NCI-H774 (cell line): ENCODE data around the gene TULP1.
"Not testable (repeated sequence)": the region's sequence is repeated elsewhere in the genome, so short reads cannot be mapped to it uniquely, and the experiment has no call there.

Experiments
- DNase-seq: peaks from one replicate; lab custom pipeline; 2025; lab: John Stamatoyannopoulos, UW

TULP1 gene

DNA sequence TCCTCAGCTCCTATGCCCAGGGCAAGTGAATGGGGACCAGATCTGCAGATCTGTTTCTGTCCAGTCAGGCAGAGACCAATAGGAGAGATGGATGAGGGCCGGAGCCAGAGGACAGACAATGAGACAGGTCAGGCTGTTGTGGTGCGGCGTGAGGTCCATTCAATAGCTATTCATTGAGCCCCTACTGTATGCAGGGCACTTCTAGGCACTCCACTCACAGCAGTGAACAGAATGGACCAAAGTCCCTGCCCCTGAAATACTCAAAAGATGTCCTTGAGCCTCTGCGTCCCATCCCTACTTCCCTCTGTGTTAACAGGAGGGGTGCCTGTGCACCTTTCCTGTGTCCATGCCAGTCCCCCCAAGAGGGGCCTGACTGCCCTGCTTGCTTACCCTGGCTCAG lies 8.5 kb upstream of the TULP1 start:
- DNase-seq: no peak

DNA sequence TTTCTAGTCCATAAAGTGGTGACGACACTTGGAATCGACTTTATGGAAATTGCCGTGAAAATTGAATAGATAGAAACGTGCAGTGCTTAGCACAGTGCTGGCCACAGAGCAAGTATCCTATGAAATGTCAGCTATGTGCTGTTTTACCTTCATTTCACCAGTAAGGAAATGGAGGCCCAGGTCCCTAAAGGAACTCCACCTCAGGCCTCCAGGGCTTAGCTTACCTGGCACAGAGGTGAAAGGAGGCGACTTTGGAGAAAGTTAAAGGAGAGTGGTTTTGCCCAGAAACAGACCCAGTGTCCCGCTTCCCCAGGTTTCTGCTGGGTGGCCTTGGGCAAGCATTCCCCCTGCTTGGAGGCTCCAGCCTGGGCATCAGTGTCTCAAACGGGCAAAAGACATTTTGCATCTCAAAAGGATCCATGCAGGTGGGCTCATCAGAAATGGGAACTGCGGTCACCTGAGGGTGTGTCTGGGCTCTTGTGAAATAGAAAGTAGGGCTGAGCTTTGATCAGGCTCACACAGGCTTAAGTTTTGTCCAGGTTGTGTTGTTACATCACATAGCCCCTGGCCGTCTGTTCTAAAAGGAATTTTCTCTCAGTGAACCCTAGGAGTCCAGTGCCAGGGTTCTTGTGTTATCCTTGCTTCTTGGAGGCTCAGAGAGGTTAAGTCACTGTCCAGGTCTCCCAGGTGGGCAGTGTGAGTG lies 6.8 kb upstream of the TULP1 start:
- DNase-seq: no peak

DNA sequence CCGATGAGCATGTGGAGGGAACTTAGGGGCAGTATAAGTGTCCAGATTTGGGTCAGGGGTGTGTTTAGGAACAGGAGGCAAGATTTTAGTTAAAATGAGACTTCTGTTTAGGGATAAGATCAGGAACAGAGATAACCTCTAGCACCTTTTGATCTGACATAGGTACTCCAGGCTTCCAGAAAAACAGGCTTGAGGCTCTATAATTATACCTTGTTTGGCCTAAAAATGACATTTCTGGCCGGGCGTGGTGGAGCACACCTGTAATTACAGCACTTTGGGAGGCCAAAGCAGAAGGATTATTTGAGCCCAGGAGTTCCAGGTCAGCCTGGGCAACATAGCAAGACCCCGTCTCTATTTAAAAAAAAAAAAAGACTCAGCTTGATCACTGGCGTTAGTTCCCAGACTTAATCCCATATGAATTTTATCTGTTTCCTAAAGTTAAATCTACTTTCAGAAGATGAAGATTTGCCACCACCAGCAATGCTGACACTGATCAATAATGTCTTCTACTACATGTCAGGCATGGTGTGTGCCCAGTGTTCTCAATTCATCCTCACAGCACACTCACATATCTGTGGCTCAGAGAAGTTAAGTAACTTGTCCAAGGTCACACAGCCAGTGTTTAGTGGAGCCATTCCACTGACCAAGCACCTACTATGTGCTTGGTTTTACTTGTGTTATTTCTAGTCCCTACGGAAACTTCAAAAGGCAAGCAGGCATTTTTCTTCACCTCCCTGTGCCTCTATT lies 6.0 kb upstream of the TULP1 start:
- no peak for DNase-seq

DNA sequence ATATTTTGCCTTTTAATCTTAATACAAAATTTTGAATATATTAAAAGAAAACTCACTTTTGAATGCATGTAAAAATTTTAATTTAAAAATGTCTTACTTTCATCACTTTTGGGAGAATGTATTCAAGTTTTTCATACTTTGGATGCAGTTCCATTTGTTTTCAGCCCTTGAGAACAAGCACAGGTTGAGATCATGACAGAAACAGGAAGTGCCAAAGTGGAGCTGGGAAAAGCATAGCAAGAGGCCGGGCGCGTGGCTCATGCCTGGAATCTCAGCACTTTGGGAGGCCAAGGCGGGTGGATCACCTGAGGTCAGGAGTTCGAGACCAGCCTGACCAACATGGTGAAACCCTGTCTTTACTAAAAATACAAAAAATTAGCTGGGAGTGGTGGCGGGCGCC lies 5.3 kb upstream of the TULP1 start:
- DNase-seq: not testable (repeated sequence)

DNA sequence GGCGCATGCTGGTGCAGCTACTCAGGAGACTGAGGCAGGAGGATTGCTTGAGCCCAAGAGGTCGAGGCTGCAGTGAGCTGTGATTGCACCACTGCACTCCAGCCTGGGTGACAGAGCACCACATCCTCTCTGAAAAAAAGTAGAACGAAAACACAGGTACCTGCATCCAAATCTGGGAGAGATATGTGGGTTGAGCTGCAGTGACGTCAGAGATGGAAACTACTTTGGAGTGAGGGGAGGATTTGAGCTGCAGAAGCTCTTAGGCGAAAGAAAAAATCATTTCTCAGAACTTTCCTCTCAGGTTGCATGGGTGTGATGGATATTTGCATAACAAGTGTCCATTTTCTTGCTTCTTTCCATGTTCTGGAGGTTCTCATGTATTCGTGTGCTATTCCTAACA lies 4.0 kb upstream of the TULP1 start:
- DNase-seq: no peak

DNA sequence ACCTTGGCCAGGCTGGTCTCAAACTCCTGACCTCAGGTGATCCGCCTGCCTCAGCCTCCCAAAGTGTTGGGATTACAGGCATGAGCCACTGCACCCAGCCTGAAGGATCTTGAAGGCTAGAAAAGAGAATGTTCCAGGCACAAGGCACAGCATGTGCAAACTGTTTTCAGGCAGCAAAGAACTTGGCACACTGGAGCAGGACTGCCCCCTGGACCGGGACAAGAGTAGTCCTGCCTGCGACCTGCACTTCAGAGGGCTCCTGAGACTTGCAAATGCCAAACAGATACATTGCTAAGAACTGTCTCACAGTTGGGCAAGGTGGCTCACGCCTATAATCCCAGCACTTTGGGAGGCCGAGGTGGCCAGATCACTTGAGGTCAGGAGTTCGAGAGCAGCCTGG lies 3.2 kb upstream of the TULP1 start:
- DNase-seq: not testable (repeated sequence)

DNA sequence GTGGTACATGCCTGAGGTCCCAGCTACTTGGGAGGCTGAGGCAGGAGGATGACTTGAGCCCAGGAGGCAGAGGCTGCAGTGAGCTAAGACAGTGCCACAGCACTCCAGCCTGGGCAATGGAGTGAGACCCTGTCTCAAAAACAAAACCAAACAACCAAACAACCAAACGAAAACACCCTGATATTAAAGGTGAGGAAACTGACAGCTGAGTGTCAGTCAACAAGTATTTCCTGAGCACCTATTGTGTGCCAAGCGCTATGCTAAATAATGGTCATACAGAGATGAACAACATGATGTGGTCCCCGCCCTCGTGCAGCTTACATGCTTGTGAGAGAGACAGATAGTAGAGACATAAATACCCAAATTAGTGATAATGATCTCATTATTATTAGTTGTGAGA lies 1.9 kb upstream of the TULP1 start:
- DNase-seq: no peak

DNA sequence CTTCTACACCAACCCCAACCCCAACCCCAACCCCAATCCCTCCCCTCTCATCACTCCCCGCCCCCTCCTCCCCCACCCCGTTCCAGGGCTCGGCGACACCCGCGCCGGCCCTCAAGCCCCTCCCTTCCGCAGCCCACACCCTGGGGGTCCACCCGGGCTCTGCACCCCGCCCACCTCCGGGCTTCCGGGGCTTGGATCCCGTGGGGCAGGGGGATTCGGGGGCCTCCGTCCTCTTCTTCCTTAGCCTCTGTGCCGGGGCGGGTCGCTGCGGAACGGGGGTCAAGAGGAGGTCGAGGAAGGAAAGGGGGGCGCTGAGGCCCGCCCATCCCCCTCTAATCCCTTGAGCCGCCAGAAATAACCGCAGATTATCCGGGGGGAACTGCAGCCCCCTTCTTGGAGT lies 690 bp downstream of the TULP1 start:
- no peak for DNase-seq

DNA sequence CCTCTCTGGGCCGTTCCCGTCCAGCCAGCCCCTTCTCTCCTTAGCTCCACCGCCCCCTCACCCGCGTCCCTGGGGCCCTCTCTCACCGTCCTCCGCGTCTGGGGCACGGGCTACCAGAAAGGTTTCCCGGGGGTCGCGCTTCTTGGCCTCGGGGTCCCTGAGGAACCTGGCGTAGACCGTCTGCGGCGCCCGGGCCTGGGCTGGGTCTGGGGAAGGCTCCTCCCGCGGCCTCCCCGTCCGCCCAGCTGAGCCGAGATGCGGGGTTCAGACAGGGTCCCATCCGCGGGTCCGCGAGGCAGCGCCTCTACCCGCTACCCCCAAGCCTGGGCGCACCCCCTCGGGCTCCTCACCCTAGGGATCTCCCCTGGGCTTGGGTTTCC lies 1.1 kb downstream of the TULP1 start:
- no peak for DNase-seq

DNA sequence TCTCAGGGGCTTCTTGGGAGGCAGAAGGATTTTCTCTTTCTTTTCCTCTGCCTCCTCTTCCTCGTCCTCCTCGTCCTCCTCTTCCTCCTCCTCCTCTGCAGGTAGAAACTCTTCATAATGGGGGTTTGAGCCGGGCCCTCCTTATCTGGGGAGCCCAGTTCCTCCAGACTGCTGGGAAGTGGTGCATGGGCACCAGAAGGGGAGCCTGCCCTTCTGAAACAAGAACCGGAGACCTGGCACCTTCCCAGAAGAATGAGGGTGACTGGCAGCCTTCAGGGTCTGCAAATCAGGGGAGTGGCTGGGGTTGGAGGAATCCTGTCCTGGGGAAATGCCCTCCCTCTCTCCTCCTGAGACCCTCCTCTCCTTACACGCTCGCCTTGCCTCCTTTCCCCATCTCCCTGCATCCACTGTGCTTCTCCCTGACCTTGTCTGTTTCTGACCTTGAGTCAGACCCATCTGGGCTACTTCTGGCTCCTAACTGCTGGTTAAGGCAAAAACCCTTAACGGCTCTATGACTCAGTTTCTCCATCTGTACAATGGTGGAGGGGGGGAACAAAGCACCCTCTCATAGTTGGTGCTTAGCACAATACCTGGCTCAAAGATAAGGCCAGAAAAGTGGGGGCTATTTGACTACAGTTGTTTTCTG lies 1.7 kb downstream of the TULP1 start:
- no peak for DNase-seq

DNA sequence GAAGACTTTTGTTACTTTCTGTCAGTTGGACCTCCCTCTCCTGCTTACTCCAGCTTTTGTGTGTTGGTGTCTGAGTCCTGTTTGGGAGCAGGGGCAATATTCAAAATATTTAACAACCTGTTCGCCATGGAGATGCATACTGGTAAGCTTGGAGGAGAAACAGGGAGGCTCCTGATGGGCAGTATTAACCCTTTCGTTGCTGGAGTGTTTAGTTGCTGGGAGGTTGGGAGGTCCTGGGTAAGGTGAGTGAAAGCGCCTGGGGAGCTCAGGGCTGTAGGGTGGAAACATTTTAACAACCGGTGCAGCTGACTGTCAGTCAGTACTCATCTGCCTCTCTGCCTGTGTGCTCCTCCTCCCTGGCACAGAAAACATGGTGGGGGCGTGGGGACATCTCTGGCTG lies 4.2 kb downstream of the TULP1 start:
- no peak for DNase-seq

DNA sequence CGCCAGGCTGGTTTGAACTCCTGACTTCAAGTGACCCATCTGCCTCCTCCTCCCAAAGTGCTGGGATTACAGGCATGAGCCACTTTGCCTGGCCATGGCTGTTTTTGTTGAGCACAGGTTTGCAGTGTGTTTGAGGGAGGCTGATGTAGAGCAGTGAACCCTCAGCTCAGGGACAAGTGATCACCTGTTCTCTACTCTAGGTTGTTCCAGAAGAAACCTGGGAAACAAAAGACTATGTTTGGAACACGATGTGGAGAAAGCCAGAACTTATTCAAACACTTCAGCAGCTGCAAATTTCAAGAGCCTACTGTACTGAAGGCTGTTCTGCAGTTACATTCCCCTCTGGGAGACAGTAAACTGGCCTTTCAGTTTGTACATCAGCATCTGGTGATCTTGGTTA lies 4.7 kb downstream of the TULP1 start:
- no peak for DNase-seq

DNA sequence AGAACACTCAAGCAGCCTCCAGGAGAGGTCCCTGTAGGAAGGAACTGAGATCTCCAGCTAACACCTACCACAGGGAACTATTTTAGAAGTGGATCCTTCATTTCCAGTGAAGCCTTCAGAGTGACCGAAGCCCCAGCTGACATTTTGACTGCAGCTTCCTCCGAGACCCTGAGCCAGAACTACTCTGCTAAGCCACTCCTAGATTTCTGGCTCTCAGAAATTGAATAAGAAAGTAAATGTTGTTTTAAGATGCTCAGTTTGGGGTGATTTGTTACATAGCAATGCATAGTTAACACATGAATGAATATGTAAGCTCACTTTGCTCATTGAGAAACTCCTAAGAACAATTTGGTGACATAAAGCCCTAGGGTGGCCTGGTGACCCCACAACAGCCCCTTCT lies 5.5 kb downstream of the TULP1 start:
- no peak for DNase-seq

DNA sequence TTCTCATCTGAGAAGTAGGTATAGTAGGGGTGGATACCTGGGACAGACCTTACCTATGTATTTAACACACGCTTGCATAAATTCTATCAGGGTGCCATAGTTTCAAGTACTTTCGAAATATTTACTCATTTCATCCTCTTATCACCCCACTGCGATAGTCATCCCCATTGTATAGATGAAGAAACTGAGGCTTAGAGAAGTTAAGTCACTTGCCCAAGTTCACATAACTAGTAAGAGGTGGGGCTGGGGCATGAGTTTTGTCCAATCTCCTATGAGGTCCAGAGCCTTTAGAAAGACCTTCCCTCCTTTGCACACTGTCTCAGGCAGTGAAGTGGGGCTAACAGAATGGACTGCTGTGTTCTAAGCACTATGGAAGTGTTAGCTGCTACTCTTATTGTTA lies 6.2 kb downstream of the TULP1 start:
- DNase-seq: no peak

DNA sequence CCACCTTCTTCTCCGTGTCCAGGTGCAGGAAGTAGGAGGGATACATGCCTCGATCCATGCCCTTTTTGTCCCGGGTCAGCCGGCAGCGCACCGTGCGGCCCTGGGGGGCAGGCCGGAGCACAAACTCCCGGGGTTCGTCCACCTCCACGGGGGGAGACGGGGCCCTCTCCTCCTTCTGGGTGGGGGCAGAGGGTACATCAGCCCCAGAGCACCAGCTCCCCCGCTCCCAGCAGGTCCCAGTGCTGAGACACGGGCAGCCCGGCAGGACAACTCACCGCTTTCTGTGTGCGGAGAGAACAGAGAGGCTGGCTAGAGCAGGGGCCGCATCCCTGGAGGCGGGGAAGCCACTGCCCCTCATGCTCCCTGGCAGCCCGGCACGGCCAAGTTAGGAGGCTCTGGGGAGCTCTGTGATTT lies 6.7 kb downstream of the TULP1 start:
- no peak for DNase-seq

DNA sequence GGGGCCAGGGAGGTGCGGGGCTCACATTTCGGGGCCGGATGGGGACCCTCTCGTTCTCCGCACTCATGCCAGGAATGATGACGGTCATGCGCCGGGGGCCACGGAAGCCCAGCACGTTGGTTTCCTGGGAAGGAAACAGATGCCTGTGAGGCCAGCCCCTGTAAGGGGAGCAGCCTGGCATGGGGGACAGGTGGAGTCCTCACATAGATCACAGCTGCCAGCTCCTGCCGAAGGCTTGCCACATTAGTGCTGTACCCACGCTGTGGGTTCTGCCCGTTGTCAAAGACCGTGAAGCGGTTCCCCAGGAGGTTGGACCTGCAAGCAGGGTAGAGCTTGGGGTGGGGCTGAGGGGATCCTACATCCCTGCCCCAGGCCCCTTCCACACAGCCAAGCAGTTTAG lies 9.2 kb downstream of the TULP1 start:
- no peak for DNase-seq

DNA sequence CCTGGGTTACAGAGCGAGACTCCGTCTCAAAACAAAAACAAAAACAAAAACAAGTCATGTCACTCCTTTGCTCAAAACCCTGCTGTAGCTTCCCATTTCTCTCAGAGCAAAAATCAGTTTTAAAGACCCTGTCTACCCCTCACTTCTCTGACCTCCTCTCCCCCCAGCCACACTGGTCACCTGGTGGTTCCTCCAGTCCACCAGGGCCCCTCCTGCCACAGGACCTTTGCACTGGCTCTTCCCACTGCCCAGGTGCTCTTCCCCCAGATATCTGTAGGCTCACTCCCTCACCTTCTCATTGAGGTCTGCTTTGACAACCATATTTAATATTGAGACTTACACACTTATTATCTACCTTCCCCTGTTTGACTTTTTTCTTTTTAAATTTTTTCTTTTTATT lies 10.9 kb downstream of the TULP1 start:
- DNase-seq: no peak

DNA sequence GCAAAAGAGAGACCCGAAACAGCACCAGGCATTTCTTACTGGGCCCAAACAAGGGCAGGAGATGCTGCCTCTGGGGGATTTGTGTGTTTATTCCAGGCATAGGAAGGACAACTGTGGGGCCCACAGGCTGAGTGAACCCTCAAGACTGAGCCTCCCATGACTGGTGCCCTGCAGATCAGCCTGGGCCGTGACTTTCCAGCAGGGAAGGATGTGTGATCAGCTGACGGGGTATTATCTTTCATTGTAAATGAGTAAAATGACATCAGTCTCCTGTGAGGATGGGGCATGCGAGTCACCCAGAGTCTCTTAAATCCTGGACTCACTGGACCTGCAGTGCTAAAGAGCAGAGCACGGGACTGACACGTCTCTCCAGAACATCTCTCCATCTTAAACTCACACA lies 11.9 kb downstream of the TULP1 start:
- no peak for DNase-seq

DNA sequence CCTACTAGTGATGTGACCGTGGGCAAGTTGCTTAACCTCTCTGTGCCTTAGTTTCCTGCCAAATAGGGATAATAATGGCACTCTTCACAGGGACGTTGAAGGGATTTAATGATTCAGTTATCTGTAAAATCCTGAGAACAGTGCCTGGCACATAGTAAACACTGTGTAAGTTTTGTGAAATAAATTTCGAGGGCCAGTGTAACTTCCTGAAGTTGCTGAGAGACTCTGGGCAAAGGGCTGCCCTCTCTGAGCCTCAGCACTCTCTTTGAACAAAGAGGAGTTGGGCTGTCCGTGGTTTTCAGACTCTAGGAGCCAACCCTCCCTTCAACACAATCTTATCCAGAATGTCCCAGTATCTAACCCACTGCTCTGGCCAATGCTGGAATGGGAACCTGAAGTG lies 13.3 kb downstream of the TULP1 start:
- no peak for DNase-seq

DNA sequence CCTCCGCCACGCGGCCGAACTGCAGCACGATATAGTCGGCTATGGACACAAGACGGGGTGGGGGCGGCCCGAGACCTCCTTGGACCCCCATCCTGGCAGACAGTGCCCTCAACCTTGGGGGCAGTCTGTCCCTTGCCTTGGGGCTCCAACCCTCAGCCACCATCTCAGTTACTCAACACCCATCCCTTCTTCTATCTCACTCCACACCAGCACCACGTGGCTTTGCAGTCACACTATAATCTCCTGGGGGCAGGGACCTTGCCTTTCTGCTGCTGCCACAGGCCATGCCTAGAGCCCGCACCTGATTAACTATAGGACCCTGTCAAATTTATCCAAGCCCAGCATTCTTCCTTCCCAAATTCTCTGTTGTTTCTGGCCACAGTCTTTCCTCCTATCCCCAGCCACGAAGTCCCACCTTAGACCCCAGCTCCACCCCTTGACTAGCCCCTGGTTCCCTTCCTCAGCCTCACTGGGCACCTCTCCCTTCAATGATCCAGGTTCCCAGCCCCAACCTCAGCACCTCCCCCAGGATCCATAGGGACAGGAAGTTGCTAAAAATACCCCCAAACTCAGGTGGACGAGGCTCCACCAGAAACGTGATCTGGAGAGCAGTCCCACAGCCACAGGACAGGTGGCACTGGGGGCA lies 14.2 kb downstream of the TULP1 start:
- no peak for DNase-seq

DNA sequence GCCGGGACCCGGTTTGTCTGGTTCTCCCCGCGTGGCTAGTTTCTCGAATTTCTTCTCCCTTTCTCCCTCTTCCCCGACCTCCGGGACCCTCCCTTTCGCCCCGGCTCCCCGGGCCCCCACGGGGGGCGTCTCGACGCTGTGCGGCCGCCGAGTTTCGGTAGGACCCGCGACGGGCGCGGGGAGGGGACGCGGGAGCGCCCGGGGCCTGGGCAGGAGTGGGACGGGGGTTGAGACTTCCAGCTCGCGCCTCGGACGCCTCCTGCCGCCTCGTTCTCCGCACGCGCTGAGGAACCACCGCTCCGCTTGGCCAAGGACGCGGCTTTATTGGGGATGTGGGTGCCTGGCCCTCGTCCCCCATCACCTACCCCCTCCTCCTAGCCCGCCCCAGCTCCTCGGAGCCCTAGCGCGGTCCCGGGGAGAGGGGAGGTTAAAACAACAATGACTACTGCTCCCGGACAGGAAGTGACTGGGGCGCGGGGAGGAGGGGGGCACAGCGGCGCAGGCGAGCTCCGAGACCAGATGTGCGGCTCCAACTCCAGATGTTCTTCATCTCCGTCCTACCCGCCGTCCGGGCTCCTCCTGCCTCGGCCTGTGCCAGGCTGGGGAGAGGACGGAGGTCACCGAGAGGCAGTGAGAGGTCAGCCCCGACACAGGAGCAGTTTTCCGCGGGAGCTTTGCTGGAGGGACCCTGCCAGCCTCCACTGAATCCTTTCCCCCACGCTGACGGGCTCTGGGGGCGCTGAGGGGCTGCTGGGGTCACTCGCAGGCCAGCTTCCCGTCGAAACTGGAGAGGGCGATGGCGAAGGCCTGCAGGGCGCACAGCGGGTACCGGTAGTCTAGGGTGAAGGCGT lies 14.9 kb downstream of the TULP1 start:
- DNase-seq: no peak
